Gastroesophageal sphincter (tissue), 4 donors: ENCODE data around the gene DBT. TPM values are rescaled to one million over a fixed set of nuclear protein-coding genes. Genes with fewer than 3 reads are reported as not detected.

ENCODE experiments used
- ATAC-seq: fragments of 150-250 bp; one replicate; pipeline ENCODE4 v1.9.1; 2016; ENCODE audit warnings: mild to moderate bottlenecking, moderate library complexity
- H3K27ac ChIP-seq, 4 donors: fragments of 200-600 bp; sonication (generic) in 3 of 4; 1 replicate in 3 of 4; 2 replicates in 1 of 4; pipeline ENCODE4 v1.5.1; 2016 to 2019
- H3K27me3 ChIP-seq: fragments of 200-600 bp; sonication (generic); one replicate; pipeline ENCODE4 v1.5.1; 2019
- H3K36me3 ChIP-seq, 2 donors: fragments of 200-600 bp; sonication (generic); one replicate each; pipeline ENCODE4 v1.5.1; 2019; ENCODE audit warnings: control low read depth in 1 of 2
- H3K4me1 ChIP-seq, 3 donors: fragments of 200-600 bp; sonication (generic); 1 replicate in 2 of 3; 2 replicates in 1 of 3; pipeline ENCODE4 v1.5.1; 2016 to 2019; ENCODE audit warnings: control low read depth in 2 of 3
- H3K4me3 ChIP-seq, 2 donors: fragments of 200-600 bp; sonication (generic); one replicate each; pipeline ENCODE4 v1.5.1; 2019; ENCODE audit warnings: mild to moderate bottlenecking in 1 of 2, moderate library complexity in 1 of 2
- H3K9me3 ChIP-seq, 3 donors: fragments of 200-600 bp; sonication (generic); one replicate each; pipeline ENCODE4 v1.5.1; 2017 to 2019; ENCODE audit warnings: control low read depth in 2 of 3
- CTCF ChIP-seq, 4 experiments: fragments of 200-600 bp in 2 of 4; fragments of 450-650 bp in 2 of 4; sonication (generic) in 1 of 4; IDR thresholded peaks; one replicate each; pipeline ENCODE4 v1.5.1; 2017 to 2019; ENCODE audit warnings: antibody characterized with exemption in 4 of 4, mild to moderate bottlenecking in 2 of 4, moderate library complexity in 2 of 4
- EP300 ChIP-seq: sonication (generic); formaldehyde crosslinking; IDR thresholded peaks from one replicate; pipeline ENCODE4 v1.6.1; 2017; ENCODE audit warnings: antibody characterized with exemption, mild to moderate bottlenecking
- POLR2A ChIP-seq, 2 donors: fragments of 450-650 bp; IDR thresholded peaks; one replicate each; pipeline ENCODE4 v1.6.1; 2017; ENCODE audit warnings: antibody characterized with exemption in 2 of 2, mild to moderate bottlenecking in 2 of 2, moderate library complexity in 1 of 2
- POLR2AphosphoS5 ChIP-seq: sonication (generic); formaldehyde crosslinking; IDR thresholded peaks from one replicate; pipeline ENCODE4 v1.6.1; 2017; ENCODE audit warnings: antibody characterized with exemption
- WGBS, 2 donors: methylation state at CpG; one replicate each; pipeline ENCODE4 v1.1.5; 2018; ENCODE audit warnings: low coverage in 1 of 2; 5-methylcytosine and 5-hydroxymethylcytosine counted together
- total RNA-seq, 4 donors: library from RNA; depleted of rRNA; stranded (reverse); fragments of >200 nt; gene quantifications; one replicate each; pipeline ENCODE4 v1.1.0, GENCODE V29; 2016

The DBT gene
- total RNA-seq, 4 donors from 2014 or later: 8.9 to 19.0 (median 13.5) TPM

- Histone ChIP-seq H3K27me3 (no peaks in the 10 kb centered on the region), H3K4me1 (no peaks in the 10 kb centered on the region), H3K4me3 (no peak overlapping the region), H3K9me3 (no peaks in the 10 kb centered on the region), H3K27ac (no peak overlapping the region), H3K36me3 (no peaks in the 10 kb centered on the region)
- 45 to 66% methylated on average over 2 of the region's 2 CpGs for WGBS, 2 donors
- TF ChIP-seq EP300: no peak
- no peak for TF ChIP-seq CTCF (IDR thresholded peaks at IDR 0.05)
- TF ChIP-seq POLR2AphosphoS5: no peak
- TF ChIP-seq POLR2A (IDR thresholded peaks at IDR 0.05): no peak
- ATAC-seq: no peak
Observed at GRCh38 chr1:100164216-100164615, 85.4 kb downstream of the DBT start.

GRCh38 chr1:100162881-100163280, 86.8 kb downstream of the DBT start:
- H3K27ac ChIP-seq: no peak overlapping the region
- no peak overlapping the region for H3K4me3 ChIP-seq
- H3K9me3 ChIP-seq: no peaks in the 10 kb centered on the region
- no peaks in the 10 kb centered on the region for H3K27me3 ChIP-seq
- H3K36me3 ChIP-seq: no peaks in the 10 kb centered on the region
- H3K4me1 ChIP-seq: no peaks in the 10 kb centered on the region
- no peak for TF ChIP-seq CTCF (IDR thresholded peaks at IDR 0.05)
- TF ChIP-seq POLR2AphosphoS5: no peak
- no peak for TF ChIP-seq POLR2A (IDR thresholded peaks at IDR 0.05)
- TF ChIP-seq EP300: no peak
- no peak for ATAC-seq

GRCh38 chr1:100152271-100152670, 97.4 kb downstream of the DBT start:
- Histone ChIP-seq H3K4me3 (no peak overlapping the region), H3K9me3 (no peaks in the 10 kb centered on the region), H3K27me3 (no peaks in the 10 kb centered on the region), H3K4me1 (no peaks in the 10 kb centered on the region), H3K36me3 (peaks cover 0 to 33% of the 10 kb centered on the region in 2 donors), H3K27ac (no peak overlapping the region)
- WGBS, 2 donors: 68 to 80% methylated on average over 1 to 4 of the region's 4 CpGs
- ATAC-seq: no peak
- TF ChIP-seq POLR2AphosphoS5: no peak
- no peak for TF ChIP-seq POLR2A (IDR thresholded peaks at IDR 0.05)
- TF ChIP-seq CTCF (IDR thresholded peaks at IDR 0.05): no peak
- TF ChIP-seq EP300: no peak

- ATAC-seq: no peak
Observed at GRCh38 chr1:100151679-100152078, 98.0 kb downstream of the DBT start.

GRCh38 chr1:100147875-100148274, 101.8 kb downstream of the DBT start:
- Histone ChIP-seq H3K36me3 (peaks cover 0 to 77% of the 10 kb centered on the region in 2 donors), H3K27me3 (no peaks in the 10 kb centered on the region), H3K4me3 (no peak overlapping the region), H3K4me1 (no peaks in the 10 kb centered on the region), H3K27ac (no peak overlapping the region), H3K9me3 (no peaks in the 10 kb centered on the region)
- WGBS, 2 donors: 85 to 88% methylated on average over 4 of the region's 4 CpGs
- no peak for ATAC-seq
- TF ChIP-seq POLR2AphosphoS5 (no peak), CTCF (IDR thresholded peaks at IDR 0.05) (no peak), POLR2A (IDR thresholded peaks at IDR 0.05) (no peak), EP300 (no peak)

More at GRCh38 chr1:100151679-100152078, 98.0 kb downstream of the DBT start:
- H3K4me3 ChIP-seq: no peak overlapping the region
- no peaks in the 10 kb centered on the region for H3K4me1 ChIP-seq
- H3K36me3 ChIP-seq: peaks cover 0 to 39% of the 10 kb centered on the region in 2 donors
- TF ChIP-seq CTCF (IDR thresholded peaks at IDR 0.05): no peak
- no peaks in the 10 kb centered on the region for H3K27me3 ChIP-seq
- WGBS, 2 donors: 54 to 58% methylated on average over 2 of the region's 2 CpGs
- H3K27ac ChIP-seq: no peak overlapping the region
- H3K9me3 ChIP-seq: no peaks in the 10 kb centered on the region
